ENCODE data around the gene CMYA5.

CMYA5 gene

DNA sequence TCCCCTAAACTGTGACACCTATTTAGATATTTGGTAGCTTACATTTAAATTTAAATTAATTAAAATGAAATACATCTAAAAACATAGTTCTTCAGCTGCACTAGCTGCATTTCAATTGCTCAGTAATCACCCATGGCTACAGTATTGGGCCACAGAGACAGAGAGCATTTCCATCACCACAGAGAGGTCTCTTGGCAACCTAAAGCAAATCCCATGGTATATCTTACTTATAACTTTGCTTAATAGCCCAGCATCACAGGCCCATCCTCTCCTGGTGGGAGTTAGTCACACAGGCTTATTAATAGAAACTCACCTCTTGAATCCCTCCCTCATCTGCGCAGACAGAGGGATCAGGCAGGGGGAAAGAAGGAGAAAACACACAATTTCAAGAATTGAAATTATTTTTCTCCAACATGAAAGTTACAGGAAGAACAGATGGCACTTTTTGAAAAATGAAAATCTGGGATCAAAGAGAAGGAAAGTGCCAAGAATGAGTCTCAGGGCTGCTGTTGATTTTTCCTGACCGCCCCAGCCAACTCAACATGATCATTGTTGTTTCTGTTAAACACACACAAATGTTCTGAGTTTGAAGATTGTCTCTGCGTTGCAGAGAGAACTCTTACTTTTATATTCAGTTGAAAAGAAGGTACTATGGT lies 144.6 kb downstream of the CMYA5 start:
- Histone ChIP-seq H3K4me3 (no peak overlapping the region), H3K4me1 (no peaks in the 10 kb centered on the region), H3K9me3 (no peaks in the 10 kb centered on the region), H3K36me3 (replicated peaks) (no peaks in the 10 kb centered on the region), H3K27me3 (ENCODE audit: low read depth) (no peaks in the 10 kb centered on the region)
- in situ Hi-C loops (cut with MboI; ENCODE audit: low sequenced_read_pairs) = loop anchor here (10.0 kb wide), 1 partner anchor 269 kb away; no protein-coding TSS in a partner anchor
- no peak for DNase-seq (ENCODE audit: low spot score in 2 of 2)

DNA sequence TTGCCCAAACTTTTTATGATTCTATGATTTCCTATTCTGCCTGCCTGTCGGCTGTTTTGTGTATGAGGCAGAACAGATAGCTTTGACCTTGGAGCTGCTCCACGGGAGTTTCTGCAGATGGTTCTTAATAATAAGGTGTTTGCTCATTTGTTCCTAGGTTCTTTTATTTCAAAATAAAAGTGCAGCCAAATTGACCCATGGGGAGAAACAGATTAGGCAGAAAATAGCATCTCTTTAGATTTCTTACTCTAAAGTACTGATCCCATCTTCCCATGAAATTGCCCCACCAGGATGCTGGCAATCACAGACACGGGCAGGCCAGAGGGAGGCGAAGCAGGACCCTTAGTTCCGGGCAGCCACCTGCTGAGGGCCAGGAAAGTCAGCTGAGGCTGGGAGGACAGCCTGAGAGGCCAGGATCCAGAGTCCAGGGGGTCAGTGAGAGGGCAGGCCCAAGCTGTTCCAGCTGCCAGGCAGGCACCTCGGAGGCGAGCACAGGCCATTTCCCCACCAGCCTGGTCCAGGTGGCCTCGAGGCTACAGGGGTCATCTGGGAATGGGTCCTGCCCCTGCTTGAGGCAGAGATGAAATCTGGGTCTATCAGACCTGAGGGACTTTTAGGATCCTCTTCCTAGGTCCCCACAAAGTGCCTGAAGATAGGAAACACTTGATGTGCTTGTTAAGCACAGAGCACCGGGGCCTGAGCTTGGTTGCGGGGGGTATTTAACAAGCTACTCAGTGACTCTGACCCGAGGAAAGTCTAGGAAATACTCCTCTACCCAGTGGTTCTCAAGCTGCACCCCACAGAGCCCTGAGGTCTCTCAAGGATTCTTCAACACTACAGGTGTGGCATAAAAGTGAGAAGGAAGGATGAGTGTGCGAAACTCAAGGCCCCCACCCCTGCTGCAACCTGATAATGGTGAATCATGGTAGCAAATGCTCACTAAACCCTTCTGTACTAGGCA lies 145.4 kb downstream of the CMYA5 start:
- no peaks in the 10 kb centered on the region for H3K36me3 ChIP-seq (replicated peaks)
- H3K27me3 ChIP-seq (ENCODE audit: low read depth) = no peaks in the 10 kb centered on the region
- no peak for DNase-seq (ENCODE audit: low spot score in 2 of 2)
- no peaks in the 10 kb centered on the region for H3K4me1 ChIP-seq
- H3K4me3 ChIP-seq = no peak overlapping the region
- no peaks in the 10 kb centered on the region for H3K9me3 ChIP-seq
- in situ Hi-C loops (cut with MboI; ENCODE audit: low sequenced_read_pairs) = loop anchor here (10.0 kb wide), 1 partner anchor 270 kb away; no protein-coding TSS in a partner anchor

DNA sequence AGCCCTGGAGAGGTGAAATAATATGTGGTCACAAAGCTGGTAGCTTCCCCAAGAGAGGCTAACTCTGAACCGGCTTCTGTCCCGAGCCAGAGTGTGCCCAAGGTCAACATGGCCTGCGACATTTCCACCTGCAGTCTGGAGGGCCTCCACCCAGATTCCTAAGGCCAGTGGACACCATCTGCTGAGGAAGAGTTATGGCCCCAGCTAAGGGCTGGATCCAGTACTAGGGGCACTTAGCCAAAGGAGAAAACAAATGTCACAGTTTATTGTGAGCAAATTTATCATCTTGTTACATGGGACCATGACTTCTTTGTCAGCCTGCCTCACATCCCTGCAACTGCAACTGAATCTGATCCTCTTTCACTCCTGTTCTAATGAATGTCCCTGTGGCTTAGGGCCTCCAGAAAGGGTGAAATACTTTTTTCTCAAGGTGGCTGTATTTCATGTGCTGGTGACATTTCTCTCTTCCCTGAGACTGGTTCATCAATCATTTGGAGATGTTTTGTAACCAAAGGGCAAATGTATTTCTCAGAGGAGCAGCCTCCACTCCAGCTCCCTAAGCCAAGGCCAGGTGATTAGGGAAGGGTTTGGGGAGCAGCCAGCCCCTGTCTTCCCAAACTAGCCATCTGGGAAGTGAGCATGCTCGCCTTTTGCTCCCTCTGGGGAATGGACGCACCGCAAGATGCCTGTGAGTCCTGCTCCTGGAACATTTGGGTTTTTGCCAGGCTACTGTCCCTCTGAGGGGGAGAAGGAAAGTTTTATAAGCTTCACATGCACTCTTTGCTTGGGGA lies 148.3 kb downstream of the CMYA5 start:
- no peaks in the 10 kb centered on the region for H3K4me1 ChIP-seq
- in situ Hi-C loops (cut with MboI; ENCODE audit: low sequenced_read_pairs) = loop anchor here (10.0 kb wide), 1 partner anchor 273 kb away; no protein-coding TSS in a partner anchor
- no peaks in the 10 kb centered on the region for H3K36me3 ChIP-seq (replicated peaks)
- H3K27me3 ChIP-seq (ENCODE audit: low read depth) = no peaks in the 10 kb centered on the region
- H3K9me3 ChIP-seq = no peaks in the 10 kb centered on the region
- DNase-seq (ENCODE audit: low spot score in 2 of 2) = no peak
- no peak overlapping the region for H3K4me3 ChIP-seq

DNA sequence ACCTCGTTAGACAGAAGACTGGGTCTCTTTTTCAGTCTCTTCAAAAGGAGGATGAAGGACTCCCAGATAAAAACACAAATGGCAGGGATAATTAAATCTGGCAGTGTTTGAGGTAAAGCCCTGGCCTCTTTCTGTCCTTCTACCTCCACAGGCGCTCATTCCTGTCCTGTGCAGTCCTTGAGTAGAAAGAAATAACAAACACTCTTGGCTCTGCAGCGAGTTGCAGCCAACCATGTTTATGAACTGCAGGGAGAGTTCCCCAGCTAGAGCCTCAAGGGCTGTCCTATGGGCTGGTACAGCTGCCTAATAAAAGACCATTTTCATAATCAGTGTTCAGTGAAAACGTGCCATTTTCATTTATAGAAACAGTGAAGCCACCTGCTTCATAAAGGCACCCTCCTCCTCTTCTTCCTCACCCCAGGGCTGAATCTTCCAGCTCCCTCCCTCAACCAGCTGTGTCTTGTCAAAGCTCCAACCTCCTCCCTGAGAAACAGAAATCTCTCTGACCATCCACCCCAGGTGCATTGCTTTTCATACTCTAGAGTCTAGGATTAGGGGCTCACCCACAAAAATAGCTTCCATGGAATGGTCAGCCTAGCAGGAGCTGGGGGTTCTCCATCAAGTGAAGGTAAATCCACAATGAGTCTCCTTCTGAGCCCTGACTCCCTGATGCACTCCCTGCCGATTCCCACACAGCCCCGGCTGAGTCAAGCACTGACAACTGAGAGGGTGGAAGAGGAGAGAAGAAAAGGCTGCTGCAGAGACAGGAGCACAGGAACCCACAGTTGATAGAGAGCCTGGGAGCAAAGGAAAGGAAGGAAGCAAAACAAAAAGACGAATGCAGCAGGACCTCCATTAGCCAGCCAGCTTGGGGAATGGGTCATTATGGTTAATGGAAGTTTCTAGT lies 150.7 kb downstream of the CMYA5 start:
- in situ Hi-C loops (cut with MboI; ENCODE audit: low sequenced_read_pairs) = no loop called here
- DNase-seq (ENCODE audit: low spot score in 2 of 2) = no peak
- no peaks in the 10 kb centered on the region for H3K36me3 ChIP-seq (replicated peaks)
- no peaks in the 10 kb centered on the region for H3K4me1 ChIP-seq
- no peak overlapping the region for H3K4me3 ChIP-seq
- H3K27me3 ChIP-seq (ENCODE audit: low read depth) = no peaks in the 10 kb centered on the region
- no peaks in the 10 kb centered on the region for H3K9me3 ChIP-seq

DNA sequence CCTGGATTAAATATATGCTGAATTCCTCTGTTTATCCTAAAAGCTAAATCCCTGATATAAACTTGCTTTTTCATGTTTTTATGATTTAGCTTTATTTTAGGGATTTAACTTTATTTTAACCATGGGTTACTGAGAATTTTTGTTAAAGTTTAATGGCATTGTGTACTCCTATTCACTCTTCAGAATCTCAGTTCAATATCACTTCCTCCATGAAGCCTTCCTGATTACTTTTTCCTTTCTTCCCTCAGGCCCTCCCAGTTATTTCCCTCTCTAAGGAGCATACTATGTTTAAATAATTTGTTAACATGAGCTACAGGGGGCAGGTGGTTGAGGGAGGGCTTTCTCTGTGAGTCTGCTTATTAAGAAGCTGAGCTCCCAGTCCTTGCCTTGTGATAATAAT lies 151.5 kb downstream of the CMYA5 start:
- H3K27me3 ChIP-seq (ENCODE audit: low read depth) = no peaks in the 10 kb centered on the region
- H3K9me3 ChIP-seq = no peaks in the 10 kb centered on the region
- DNase-seq (ENCODE audit: low spot score in 2 of 2) = no peak
- no peaks in the 10 kb centered on the region for H3K4me1 ChIP-seq
- H3K4me3 ChIP-seq = no peak overlapping the region
- in situ Hi-C loops (cut with MboI; ENCODE audit: low sequenced_read_pairs) = no loop called here
- no peaks in the 10 kb centered on the region for H3K36me3 ChIP-seq (replicated peaks)

DNA sequence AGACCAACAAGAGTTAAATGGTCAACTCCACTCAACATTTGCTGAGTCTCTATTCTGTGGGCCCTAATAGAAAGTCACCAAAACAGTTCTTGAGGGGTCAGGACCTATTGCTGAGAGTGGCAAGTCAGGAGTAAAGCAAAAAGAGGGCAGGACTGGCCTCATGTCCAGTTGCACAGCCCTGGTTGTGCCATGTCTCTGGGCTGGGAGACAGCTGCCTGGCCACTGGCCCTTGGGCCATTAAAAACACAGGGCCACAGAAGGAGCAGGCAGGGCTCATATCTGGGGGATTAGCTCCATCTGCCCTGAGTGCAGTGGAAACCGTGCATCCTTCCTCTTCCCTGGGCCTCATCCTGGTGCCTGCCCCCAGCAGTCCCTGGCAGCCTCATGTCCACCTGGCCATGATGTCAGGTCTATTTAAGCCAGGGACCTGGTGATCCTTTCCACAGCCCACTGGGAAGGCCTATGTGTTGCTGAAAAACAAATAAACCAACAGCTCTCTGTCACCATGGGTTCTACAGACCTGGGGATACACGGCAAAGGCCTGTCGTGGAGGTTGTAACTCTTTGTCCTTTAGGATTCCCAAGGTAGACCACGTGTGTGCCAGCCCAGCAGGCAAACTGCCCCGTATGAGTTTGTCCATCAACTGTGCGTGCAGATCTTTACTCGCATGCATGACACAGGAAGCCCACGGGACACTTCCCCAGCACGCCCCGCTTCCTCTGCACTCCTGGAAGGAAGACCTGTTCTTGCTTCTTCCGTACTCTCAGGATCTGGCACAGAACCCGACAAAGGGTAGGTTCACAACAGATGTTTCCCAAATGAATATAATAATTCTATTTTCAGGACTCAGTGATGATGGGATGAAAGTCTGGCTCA lies 152.6 kb downstream of the CMYA5 start:
- Histone ChIP-seq H3K36me3 (replicated peaks) (no peaks in the 10 kb centered on the region), H3K4me1 (no peaks in the 10 kb centered on the region), H3K4me3 (no peak overlapping the region), H3K9me3 (no peaks in the 10 kb centered on the region), H3K27me3 (ENCODE audit: low read depth) (no peaks in the 10 kb centered on the region)
- in situ Hi-C loops (cut with MboI; ENCODE audit: low sequenced_read_pairs) = no loop called here
- no peak for DNase-seq (ENCODE audit: low spot score in 2 of 2)

DNA sequence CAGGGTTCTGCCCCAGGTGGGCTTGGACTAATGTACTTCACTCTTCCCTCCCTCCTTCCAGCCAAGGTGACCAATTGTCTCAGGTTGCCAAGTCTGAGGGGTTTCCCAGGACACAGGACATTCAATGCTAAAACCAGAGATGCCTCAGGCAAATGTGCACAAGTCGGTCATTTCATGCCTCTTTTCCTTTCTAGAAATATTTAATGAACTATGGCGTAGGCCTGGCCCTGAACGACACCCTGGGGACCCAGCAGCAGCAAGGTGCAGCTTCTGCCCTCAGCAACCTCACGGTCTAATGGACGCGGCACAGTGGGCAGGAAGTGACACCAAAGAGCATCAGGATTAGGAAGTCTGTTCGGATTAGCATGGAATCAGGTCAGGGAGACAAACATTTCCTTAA lies 153.4 kb downstream of the CMYA5 start:
- no peak overlapping the region for H3K4me3 ChIP-seq
- H3K36me3 ChIP-seq (replicated peaks) = no peaks in the 10 kb centered on the region
- DNase-seq (ENCODE audit: low spot score in 2 of 2) = no peak
- no peaks in the 10 kb centered on the region for H3K27me3 ChIP-seq (ENCODE audit: low read depth)
- no peaks in the 10 kb centered on the region for H3K9me3 ChIP-seq
- in situ Hi-C loops (cut with MboI; ENCODE audit: low sequenced_read_pairs) = no loop called here
- H3K4me1 ChIP-seq = no peaks in the 10 kb centered on the region

DNA sequence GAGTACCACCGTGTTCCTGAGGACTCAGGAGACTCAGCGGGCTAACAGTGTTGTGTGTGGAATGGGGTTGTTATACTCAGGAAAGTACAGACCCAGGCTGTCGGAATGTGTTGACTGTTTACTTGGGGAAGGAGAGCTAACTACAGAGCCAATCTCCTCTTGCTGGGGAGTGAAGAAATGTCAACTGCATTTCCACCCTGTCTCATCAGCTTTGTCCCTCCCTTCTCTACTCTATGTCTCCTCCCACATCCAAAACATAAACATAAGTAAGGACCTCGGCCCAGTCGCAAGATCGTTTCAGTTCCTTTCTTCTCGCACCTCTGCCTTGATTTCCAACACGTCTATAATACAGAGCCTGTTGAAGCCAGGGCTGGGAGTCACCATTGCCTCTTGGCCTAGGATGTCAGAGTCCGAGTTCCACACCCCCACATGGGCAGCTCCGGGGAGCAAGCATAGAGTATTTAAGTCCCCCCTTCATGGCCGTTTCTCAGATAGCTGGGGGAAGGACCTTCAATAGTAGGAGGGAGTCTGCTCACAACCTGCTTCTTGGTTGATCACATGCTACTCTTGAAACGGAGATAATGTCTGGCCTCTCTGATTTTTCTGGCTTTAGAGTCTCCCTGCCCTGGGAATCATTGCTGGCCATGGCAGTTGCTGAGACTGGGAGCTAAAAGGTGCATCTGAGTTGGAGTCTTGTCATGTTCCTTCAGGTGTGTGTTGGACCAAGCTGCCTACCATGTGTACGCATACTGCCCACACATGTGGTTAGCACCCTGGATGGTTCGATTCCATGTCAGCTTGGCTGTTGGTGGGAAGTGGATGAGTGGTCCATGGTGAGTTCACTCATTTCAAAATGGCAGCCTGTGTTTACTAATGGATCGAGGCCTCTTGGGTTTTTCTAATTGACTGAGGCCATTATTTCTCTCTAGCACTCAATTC lies 154.1 kb downstream of the CMYA5 start:
- no peaks in the 10 kb centered on the region for H3K9me3 ChIP-seq
- in situ Hi-C loops (cut with MboI; ENCODE audit: low sequenced_read_pairs) = no loop called here
- no peaks in the 10 kb centered on the region for H3K4me1 ChIP-seq
- H3K36me3 ChIP-seq (replicated peaks) = no peaks in the 10 kb centered on the region
- no peaks in the 10 kb centered on the region for H3K27me3 ChIP-seq (ENCODE audit: low read depth)
- no peak overlapping the region for H3K4me3 ChIP-seq
- DNase-seq (ENCODE audit: low spot score in 2 of 2) = no peak

DNA sequence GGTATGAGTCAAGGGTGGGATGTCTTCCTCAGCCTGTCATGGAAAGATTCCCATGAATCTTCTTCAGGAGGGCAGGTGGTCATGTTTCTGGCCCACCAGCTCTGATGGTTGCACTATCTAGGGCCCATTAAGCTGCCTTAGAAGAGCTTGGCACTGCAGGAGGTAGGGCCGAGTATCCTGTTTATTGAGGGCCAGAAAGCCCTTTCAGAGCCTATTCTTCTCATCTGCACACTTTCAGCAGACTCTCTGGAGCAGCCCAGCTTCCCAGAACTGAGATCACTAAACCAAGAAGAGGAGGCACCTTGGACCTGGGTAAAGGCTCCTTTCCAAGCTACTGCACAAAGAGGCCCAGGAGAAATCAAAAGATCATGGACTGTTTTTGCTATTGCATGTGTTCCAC lies 154.9 kb downstream of the CMYA5 start:
- H3K27me3 ChIP-seq (ENCODE audit: low read depth) = no peaks in the 10 kb centered on the region
- DNase-seq (ENCODE audit: low spot score in 2 of 2) = no peak
- in situ Hi-C loops (cut with MboI; ENCODE audit: low sequenced_read_pairs) = no loop called here

DNA sequence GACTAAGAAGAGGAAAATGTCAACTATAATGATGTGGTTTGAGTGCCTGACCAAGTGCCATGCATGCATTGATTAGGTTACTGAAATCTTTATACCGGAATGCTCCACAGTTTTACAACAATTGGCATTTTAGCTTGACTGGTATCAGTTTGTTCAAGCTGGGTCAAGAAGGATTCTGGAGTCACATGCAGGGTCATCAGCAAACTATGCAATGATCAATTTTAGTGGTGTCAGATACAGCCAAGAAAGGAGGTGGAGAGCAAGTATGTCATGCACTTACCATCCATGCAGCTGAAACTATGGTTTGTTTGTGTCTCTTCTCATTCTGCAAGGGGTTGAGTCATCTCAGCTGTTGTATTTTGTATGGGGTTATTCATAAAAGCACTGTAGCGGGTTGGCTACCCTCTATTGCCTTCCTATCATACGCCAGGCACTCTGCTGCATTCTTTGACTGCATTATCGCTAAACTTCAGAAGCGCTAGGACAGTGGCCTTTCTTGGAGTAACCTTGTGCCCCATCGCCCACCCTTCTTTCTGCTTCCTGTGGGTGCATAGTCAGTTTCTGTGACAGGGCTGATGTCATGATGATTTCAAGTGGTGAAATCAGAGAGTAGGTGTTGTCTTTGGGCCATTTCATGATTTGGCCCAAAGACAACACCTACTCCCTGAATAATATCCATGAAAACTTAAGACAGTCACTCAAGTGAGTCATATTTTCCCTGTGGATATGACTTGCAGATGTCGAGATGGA lies 156.0 kb downstream of the CMYA5 start:
- no peaks in the 10 kb centered on the region for H3K4me1 ChIP-seq
- no peak overlapping the region for H3K4me3 ChIP-seq
- in situ Hi-C loops (cut with MboI; ENCODE audit: low sequenced_read_pairs) = no loop called here
- no peaks in the 10 kb centered on the region for H3K9me3 ChIP-seq
- no peaks in the 10 kb centered on the region for H3K27me3 ChIP-seq (ENCODE audit: low read depth)
- DNase-seq (ENCODE audit: low spot score in 2 of 2) = no peak
- no peaks in the 10 kb centered on the region for H3K36me3 ChIP-seq (replicated peaks)

More for the DNA sequence above, 154.9 kb downstream of the CMYA5 start:
- no peaks in the 10 kb centered on the region for H3K9me3 ChIP-seq
- H3K4me3 ChIP-seq = no peak overlapping the region
- no peaks in the 10 kb centered on the region for H3K4me1 ChIP-seq
- H3K36me3 ChIP-seq (replicated peaks) = no peaks in the 10 kb centered on the region

DNA sequence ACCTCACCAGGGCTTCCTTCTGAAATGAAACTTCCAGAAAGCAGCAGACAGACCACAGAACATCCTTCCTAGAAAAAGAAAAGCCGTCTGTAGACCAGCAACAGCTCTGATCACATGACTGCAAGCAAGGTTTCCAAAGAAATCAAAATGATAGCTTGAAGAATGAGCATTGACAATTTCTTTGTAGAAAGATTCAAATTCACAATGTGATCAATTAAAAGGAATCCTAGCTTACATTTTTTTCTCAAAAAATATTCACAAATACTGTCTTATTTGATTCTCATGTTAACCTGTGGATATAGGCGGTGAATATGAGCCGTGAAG lies 156.5 kb downstream of the CMYA5 start:
- Histone ChIP-seq H3K36me3 (replicated peaks) (no peaks in the 10 kb centered on the region), H3K4me3 (no peak overlapping the region), H3K27me3 (ENCODE audit: low read depth) (no peaks in the 10 kb centered on the region), H3K4me1 (no peaks in the 10 kb centered on the region), H3K9me3 (no peaks in the 10 kb centered on the region)
- no peak for DNase-seq (ENCODE audit: low spot score in 2 of 2)
- in situ Hi-C loops (cut with MboI; ENCODE audit: low sequenced_read_pairs) = no loop called here
